DMS53 treated with DMSO at 0.1 percent for 48 hours (cell line): Measurements from ENCODE around the gene GLCCI1.
A peak's percentile ranks its signal among the peaks of the same experiment; 100 is the strongest.

ENCODE experiments used
- DNase-seq: peaks from one replicate; lab custom pipeline; 2025; ENCODE audit not compliant: unreplicated experiment; lab: John Stamatoyannopoulos, UW

The GLCCI1 gene

GRCh38 chr7:7959979-7960670 is 8.5 kb upstream of the GLCCI1 start:
- DNase-seq: no peak

DNA sequence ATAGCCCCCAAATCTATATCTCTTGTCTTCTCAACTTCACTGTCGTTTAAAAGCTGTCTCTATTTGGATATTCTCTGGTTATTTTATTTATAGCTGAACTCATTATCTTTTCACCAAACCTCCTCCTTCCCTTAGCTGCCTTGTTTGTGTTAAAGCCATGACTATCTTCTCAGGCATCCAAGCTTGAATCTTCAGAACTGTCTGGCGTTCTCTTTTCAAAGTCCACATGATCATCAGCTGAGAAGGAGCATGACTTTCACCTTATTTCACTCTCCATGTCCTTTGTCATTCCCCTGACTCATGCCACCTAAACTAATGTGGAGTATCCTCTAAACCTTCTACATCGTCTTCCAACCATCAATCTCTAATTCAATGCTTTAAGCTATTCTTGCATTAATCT is 5.7 kb upstream of the GLCCI1 start:
- no peak for DNase-seq

GRCh38 chr7:7964250-7964649 is 4.3 kb upstream of the GLCCI1 start:
- DNase-seq: no peak

- DNase-seq: no peak
Measured at GRCh38 chr7:7964691-7965090, 3.9 kb upstream of the GLCCI1 start.

- no peak for DNase-seq
Measured at GRCh38 chr7:7965301-7965700, 3.3 kb upstream of the GLCCI1 start.

DNA sequence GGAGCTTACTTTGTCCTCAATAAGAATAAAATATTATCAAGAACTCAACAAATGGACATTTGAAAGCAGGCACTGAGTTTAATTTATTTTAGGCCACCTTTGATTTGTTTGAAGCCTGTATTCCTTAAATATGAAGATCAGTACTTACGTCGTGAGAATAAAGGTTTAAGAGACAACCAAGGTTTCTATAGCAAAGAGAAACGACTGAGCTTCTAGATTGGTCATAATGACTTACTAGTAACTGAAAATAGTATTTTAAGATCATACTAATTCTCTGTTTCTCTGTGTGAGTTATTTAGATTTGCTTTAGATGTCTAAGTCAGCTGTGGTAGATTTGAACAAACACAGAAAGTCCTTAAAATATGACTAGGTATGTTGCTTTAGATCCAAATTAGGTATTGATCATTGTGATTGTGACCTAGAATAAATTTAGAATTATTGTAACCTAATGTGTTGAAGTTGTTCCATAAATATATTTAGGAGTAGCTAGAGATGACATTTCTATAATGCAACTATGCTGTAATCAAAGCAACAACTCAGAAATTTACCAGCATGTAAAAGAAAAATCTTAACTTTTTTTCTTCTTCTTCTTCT is 2.4 kb upstream of the GLCCI1 start:
- DNase-seq: no peak

DNA sequence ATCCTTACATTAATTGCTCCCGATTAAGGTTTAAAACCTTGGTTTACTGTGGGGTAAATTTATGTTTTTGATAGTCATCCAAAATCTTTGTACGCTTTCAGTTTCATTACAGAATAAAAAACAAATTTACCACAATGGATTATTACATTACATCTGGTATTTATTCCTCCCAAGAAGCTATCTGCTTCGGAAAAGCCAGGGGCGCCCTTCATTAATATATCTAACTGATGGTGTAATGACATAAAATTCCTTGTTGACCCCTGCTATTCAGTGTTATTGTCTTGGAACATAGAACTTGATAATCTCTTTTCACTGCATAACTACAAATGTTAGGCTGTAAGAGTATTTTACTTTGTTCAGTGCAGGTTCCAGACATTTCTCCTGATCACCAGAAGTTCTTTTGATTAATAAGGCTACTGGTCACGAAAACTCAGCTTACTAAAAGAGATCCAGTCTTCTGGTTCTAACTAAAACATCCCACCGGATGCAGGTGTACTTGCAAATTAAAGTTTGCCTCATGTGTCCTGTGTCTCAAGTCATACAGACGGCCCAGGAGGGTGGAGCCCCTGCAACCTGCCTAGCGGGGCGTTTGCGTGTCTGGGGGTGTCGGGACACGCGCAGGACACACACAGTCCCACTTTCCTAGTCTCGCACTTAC is 581 bp upstream of the GLCCI1 start:
- DNase-seq: no peak

- DNase-seq: peak; percentile 45
Measured at GRCh38 chr7:7969306-7970236, 975 bp downstream of the GLCCI1 start.

- no peak for DNase-seq
Measured at GRCh38 chr7:7970237-7970530, 1.6 kb downstream of the GLCCI1 start.

- peak; percentile 49 for DNase-seq
Measured at GRCh38 chr7:7970531-7971307, 2.1 kb downstream of the GLCCI1 start.

DNA sequence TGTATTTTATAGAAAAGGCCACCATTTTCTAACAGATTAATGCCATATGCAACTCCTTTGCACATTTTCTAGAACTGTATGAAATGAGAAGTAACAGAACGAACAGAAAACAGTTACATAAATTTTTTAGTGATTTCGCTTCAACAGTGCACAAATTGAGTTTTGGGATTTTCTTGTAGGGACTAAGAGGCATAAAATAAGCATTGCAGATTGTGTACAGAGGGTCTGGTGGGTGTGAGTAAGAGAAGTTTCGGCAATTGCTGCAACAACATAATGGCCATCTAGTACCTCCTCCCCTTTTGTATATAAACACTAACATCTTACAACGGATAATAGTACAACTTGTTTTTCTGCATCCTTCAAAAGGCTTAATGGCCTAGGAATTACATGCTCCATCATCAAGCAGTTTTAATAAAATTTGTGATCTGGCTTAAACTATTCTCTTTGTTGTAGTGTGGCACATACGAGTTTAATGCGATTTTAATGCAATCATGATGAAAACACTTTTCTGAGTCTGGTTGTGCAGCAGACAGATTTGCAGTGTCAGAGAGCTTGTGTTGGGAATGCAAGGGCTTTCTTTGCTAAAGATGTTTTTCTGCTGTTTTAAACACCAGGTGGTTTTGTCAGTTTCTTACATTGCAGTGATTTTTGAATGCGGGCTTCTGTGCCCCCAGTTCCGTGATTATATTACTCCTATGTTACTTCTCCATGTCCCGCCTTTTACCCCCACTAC is 2.9 kb downstream of the GLCCI1 start:
- no peak for DNase-seq

DNA sequence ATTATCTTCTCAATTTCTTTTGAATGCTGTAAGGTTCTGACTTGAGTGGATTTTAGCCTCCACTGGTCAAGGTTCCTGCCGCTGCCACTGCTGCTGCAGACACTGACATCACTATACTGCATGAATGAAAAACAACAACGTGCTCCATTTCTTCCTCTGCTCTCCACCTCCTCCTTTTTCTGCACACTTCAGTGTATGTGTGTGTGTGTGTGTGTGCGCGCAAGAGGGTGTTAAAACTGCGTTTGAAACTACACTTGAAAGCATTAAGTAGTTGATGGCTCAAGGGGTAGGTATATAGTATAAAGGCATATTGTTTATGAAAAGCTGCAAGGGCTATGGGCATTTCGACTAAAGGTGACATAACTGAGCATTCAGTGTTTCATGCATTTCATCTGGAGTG is 3.5 kb downstream of the GLCCI1 start:
- no peak for DNase-seq

GRCh38 chr7:7972922-7973594 is 4.5 kb downstream of the GLCCI1 start:
- no peak for DNase-seq

- no peak for DNase-seq
Measured at GRCh38 chr7:7976677-7977076, 8.1 kb downstream of the GLCCI1 start.

GRCh38 chr7:7977774-7978173 is 9.2 kb downstream of the GLCCI1 start:
- DNase-seq: no peak

DNA sequence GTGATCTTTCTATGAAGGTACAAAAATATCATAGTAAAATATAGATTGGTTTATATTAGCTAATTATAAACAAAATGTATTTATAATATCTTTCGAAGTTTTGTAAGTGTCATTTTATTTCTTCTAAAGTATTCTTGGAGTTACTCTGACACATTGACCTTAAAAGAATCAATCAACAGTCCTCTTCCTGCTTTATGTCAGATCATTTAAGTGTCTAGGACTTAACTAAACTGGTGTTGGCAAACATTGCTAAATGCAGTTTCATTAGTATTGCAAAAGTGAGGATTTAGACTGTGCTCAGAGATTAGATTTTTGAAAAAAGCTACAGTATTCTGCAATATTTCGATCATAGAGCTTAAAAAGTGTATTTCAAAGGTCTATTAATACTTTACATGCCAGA is 10.3 kb downstream of the GLCCI1 start:
- DNase-seq: no peak

- DNase-seq: no peak
Measured at GRCh38 chr7:7979558-7979957, 11.0 kb downstream of the GLCCI1 start.

DNA sequence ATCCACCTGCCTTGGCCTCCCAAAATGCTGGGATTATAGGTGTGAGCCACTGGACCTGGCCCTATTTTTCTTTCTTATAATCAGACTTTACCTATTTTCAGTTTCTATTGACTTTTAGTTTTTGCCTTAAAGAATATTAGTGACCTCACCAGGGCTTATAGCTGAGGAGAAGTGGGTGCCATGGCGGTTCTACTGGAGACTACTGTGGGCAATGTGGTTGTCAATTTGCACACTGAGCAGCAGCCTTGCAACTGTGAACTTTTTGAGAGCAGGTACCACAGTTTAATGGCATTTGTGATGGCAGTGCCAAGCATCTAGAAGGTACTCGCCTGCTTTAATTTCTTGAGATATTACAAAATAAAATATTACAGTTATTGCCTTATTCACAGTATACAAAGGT is 11.5 kb downstream of the GLCCI1 start:
- no peak for DNase-seq

- no peak for DNase-seq
Measured at GRCh38 chr7:7982904-7983303, 14.3 kb downstream of the GLCCI1 start.

DNA sequence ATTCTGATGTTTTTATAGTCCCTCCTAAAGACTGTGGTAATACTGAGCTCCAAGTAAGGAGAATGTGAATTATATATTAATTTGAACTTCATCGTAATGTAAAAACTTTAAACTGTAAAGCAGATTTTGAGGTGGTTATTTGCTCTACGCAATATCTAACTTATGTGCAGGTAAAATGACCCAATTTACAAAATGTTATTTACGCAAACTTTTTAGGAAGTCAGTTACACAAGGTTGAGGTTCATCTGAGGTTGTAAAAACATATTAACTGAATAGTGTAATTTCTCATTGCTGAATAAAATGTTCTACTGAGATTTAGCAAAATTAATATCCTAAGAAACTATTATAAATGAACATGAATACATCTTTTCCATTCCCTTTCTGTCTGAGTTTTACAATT is 15.8 kb downstream of the GLCCI1 start:
- no peak for DNase-seq
